Glomerular endothelial cell (primary cell): Measurements from ENCODE around the gene TTF2. TPM values are rescaled to one million over a fixed set of nuclear protein-coding genes. Genes with fewer than 3 reads are reported as not detected.

Experiments
- DNase-seq: peaks from one replicate; pipeline ENCODE4 v3.0.0-alpha.2; 2011; ENCODE audit warnings: low read depth, low spot score; ENCODE audit errors: extremely low read depth
- total RNA-seq: library from RNA; depleted of rRNA; stranded (reverse); fragments of >200 nt; gene quantifications from 2 replicates; pipeline ENCODE4 v1.2.3, GENCODE V29; 2015

Gene TTF2
- total RNA-seq, 1 donor from 2014 or later, result 20.8 TPM

DNA sequence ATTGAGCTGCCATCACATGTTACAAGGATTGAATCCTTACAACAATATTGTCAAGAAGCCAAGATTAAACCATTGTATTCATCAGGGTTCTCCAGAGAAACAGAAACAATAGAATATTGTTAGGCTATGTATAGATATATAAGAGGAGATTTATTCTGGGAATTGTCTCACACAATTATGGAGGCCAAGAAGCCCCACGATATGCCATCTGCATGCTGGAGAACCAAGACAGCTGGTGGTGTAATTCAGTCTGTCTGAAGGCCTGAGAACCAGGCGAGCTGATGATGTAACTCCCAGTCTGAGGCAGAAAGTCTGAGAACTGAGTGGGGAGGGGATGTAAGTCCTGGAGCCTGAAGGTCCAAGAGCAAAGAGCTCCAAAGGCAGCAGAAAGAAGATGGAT, 14.5 kb upstream of the TTF2 start:
- DNase-seq, result no peak

DNA sequence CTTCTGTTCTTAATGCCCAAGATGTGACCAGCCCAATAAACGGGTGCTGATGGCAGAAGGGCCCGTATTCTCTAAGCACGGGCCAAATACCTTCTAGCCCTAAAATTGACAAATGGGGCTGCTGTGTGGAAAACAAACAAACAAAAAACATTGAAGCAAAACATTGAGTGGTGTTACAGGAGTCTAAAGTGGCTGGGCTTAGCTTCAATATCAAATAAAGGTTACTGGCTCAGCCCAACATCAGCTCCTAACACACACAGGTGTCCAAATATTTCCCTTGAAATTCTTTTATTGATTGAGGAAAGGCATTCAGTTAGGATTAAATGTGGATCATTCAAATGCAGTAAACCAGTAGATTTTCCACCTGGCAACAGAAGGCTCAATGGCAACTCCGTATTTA, 13.3 kb upstream of the TTF2 start:
- DNase-seq, result no peak

- DNase-seq, result no peak
These were observed 12.9 kb upstream of the TTF2 start for GRCh38 chr1:117047271-117047670.

DNA sequence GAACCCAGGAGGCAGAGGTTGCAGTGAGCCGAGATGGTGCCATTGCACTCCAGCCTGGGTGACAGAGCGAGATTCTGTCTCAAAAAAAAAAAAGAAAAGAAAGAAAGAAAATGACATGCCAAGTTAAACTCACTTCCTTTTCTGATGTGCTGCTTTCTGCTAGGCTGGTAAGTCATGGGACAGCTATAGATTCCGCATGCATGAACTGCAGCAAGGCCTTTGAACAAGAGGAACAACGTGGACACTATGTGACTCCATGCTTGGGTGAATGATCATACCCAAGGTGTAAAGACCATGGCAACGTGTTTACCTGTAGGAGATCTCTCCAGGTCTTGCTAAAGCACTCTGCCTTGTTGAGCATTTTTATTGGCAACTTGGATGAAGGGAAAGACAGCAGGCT, 10.3 kb upstream of the TTF2 start:
- no peak for DNase-seq

GRCh38 chr1:117051224-117052064, 8.7 kb upstream of the TTF2 start:
- DNase-seq, result no peak

GRCh38 chr1:117054068-117054467, 6.1 kb upstream of the TTF2 start:
- no peak for DNase-seq

DNA sequence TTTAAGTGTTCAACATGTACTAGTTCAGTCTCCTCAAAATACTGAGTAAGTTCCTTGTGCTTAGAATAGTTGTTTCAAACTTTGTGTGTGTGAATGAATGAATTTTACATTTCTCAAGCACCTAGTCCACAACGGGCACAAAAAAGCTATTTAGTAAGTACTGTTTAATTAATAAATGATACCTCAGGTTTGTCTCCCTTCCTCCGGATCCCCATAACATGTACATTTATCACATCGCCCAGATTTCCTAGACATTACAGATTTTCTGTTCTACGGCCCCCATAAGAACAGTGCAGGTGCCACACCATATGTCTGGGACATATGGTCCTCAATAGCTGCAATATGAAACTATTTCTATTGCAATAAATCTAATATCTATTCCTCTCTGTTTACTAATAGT, 1.3 kb upstream of the TTF2 start:
- no peak for DNase-seq

- DNase-seq, result no peak
These were observed 820 bp upstream of the TTF2 start for GRCh38 chr1:117059334-117059677.

GRCh38 chr1:117060441-117061317, 553 bp downstream of the TTF2 start:
- no peak for DNase-seq

DNA sequence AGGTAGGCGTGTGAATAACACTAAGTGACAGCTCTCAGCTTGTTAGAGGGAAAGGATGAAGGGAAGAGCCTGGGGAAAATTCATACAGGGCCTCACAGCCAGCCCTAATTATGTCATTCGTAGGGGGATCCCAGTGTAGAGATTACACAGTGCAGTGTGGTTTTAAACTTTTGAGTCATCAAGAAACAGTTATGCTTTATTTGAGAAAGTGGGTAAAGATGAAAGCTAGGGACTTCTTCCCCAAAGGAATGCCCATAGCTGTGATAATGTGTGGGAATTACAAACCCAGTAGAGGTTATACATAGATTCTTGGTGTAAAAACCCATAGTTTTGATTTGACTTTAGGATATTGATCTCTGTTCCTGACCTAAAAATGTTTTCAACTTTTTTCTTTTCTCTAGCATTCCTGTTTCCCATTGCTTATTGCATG, 1.9 kb downstream of the TTF2 start:
- DNase-seq, result no peak

- no peak for DNase-seq
These were observed 6.2 kb downstream of the TTF2 start for GRCh38 chr1:117066367-117066766.

- DNase-seq, result no peak
These were observed 7.6 kb downstream of the TTF2 start for GRCh38 chr1:117067533-117068370.

GRCh38 chr1:117068580-117068979, 8.5 kb downstream of the TTF2 start:
- no peak for DNase-seq

DNA sequence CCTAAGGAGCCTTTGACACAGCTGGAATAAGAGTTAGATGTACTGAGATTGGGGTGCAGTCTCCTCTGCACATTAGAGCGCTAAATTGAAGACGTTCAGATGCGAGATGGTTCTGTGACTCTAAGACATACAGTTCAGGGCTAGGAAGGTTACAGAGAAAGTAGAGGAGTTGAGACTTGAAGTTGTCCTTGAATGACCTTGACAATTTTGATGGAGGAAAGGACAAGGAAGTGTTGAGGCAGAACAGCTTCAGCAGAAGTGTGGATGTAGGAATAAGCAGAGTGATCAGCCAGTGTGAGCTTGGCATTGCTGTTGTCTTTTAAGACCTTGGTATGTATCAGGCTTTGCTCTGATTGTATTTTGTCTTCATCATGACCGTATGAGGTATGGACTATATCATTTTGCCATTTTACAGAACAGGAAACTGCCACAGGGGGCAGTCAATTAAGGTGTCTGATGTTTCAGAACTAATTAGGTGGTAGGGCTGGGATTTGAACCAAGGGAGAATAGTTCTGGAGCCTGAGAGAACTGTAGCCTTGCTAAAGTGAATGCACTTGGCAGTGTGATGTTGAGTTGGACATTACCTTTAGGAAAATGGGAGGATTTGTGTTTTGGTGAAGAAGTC, 9.2 kb downstream of the TTF2 start:
- no peak for DNase-seq

GRCh38 chr1:117070124-117070523, 10.0 kb downstream of the TTF2 start:
- DNase-seq, result no peak

DNA sequence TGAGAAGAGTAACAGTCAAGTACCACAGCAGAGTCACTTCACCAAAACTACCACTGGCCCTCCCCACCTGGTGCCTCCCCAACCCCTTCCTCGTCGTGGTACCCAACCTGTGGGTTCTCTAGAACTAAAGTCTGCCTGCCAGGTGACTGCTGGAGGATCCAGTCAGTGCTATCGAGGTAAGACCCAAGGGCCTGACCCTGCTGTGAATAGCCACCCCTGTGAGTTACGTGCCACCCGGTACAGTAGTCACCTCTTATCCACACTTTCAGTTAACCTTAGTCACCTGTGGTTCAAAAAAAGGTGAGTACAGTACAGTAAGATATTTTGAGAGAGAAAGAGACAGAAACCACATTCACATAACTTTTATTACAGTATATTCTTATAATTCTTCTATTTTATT, 16.5 kb downstream of the TTF2 start:
- DNase-seq, result no peak

DNA sequence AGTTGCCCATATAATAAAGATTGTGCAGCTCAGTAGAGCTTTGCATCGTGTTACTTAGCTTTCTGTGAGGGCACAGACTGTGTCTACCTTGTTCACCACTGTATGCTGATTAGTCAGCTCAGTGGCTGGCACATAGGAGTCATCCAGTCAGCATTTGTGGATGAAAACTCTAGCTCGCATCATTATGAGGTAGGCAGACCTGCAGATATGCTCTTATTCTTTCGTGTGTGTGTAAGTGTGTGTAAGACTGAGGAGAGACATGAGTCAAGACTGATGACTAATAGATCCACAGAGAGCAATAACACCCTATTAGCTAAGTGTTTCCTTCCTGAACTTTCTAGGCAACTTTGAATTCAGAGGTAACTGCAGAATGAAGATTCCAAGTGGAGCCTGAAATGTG, 17.1 kb downstream of the TTF2 start:
- DNase-seq, result no peak

DNA sequence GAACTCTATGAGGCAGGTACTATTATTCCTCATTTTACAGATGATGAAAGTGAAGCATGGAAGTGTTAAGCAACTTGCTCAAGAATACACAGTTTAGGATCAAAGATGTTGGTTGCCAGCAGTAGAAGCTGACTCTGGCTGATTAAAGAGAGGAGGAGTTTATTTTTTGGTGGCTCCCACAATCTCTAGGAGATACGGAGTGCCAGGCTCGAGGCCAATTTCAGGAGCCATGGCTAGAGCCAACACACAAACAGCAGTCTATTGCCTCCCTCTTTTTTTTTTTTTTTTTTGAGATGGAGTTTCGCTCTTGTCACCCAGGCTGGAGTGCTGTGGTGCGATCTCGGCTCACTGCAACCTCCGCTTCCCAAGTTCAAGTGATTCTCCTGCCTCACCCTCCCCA, 19.6 kb downstream of the TTF2 start:
- DNase-seq, result no peak

DNA sequence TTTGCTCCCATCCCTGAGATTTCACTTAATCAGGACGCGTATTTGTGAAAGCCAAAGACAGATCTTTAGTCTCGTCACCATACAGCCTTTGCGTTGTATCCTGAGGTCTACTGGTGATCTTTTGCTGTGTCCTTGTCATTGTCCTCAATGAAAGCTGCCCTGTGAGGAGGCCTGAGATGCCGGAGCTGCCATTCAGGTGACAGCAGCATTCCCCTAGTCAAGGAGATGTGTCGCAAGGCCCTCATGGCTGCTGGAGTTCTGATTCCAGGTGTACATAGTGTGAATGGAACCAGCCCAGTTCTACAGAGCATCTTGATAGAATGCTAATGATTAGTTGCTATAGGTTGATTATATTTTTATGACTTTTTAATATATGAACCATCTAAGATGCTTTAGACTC, 24.1 kb downstream of the TTF2 start:
- DNase-seq, result no peak

GRCh38 chr1:117087686-117088085, 27.6 kb downstream of the TTF2 start:
- DNase-seq, result no peak

DNA sequence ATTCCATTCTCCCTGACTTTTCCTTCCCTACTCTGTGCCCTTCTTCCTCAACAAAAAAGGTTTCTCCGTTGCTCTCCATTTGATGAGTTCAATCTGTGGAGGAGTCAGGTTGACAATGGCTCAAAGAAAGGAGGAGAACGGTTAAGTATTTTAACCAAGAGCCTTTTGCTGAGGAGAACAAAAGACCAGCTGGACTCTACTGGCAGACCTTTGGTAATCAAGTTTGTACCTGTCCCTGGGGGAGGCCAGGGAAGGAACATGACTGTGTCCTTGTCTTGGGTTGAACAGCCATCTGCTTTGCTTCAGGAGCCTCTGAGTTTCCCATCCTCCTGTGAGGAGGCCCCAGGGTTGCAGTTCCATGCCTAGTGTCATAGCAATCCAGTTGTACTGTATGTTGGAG, 29.9 kb downstream of the TTF2 start:
- DNase-seq, result no peak
